ENCODE results near the gene ZNF12.

- TF ChIP-seq POLR2AphosphoS5 (IDR thresholded peaks at IDR 0.05; ENCODE audit: borderline replicate concordance, low read depth, low read length) (no peak), EZH2 (IDR thresholded peaks at IDR 0.05) (no peak), FOXP2 (optimal IDR thresholded peaks at IDR 0.05; ENCODE audit: control extremely low read depth, extremely low read length, insufficient read depth) (no peak)
These were observed 11.4 kb upstream of the ZNF12 start for GRCh38 chr7:6718124-6718523.
